ENCODE data around the gene TIGD4. TPM values are rescaled to one million over a fixed set of nuclear protein-coding genes. Genes with fewer than 3 reads are reported as not detected.

Gene TIGD4
- total RNA-seq, 1 donor from 2014 or later: 2.1 TPM

- H3K9me3 ChIP-seq (ENCODE audit: control insufficient read depth in 3 of 3, low read length in 3 of 3): no peaks in the 10 kb centered on the region
- peaks cover 0 to 9% (median 3%) of the 10 kb centered on the region in 3 donors for H3K4me1 ChIP-seq (ENCODE audit: control insufficient read depth in 3 of 3, insufficient read depth in 3 of 3, low read length in 3 of 3)
- H3K27ac ChIP-seq (ENCODE audit: low read depth, low read length): no peak overlapping the region
- H3K4me3 ChIP-seq (ENCODE audit: low read length in 3 of 3): no peak overlapping the region
- H3K9ac ChIP-seq (ENCODE audit: low read depth in 1 of 3, low read length in 3 of 3): no peak overlapping the region
- H3K27me3 ChIP-seq (ENCODE audit: control insufficient read depth in 3 of 3, insufficient read depth in 3 of 3, low read length in 3 of 3): no peaks in the 10 kb centered on the region
- no peaks in the 10 kb centered on the region for H3K36me3 ChIP-seq (ENCODE audit: control insufficient read depth in 3 of 3, insufficient read depth in 3 of 3, low read length in 3 of 3)
Observed at GRCh38 chr4:152763796-152764195, 15.7 kb downstream of the TIGD4 start.

GRCh38 chr4:152748619-152749018 lies 30.9 kb downstream of the TIGD4 start:
- Histone ChIP-seq H3K27ac (ENCODE audit: low read depth, low read length) (no peak overlapping the region), H3K4me1 (ENCODE audit: control insufficient read depth in 3 of 3, insufficient read depth in 3 of 3, low read length in 3 of 3) (no peaks in the 10 kb centered on the region), H3K4me3 (ENCODE audit: low read length in 3 of 3) (no peak overlapping the region), H3K9me3 (ENCODE audit: control insufficient read depth in 3 of 3, low read length in 3 of 3) (peaks cover 0 to 3% (median 0%) of the 10 kb centered on the region in 3 donors), H3K36me3 (ENCODE audit: control insufficient read depth in 3 of 3, insufficient read depth in 3 of 3, low read length in 3 of 3) (no peaks in the 10 kb centered on the region), H3K9ac (ENCODE audit: low read depth in 1 of 3, low read length in 3 of 3) (no peak overlapping the region), H3K27me3 (ENCODE audit: control insufficient read depth in 3 of 3, insufficient read depth in 3 of 3, low read length in 3 of 3) (no peaks in the 10 kb centered on the region)

DNA sequence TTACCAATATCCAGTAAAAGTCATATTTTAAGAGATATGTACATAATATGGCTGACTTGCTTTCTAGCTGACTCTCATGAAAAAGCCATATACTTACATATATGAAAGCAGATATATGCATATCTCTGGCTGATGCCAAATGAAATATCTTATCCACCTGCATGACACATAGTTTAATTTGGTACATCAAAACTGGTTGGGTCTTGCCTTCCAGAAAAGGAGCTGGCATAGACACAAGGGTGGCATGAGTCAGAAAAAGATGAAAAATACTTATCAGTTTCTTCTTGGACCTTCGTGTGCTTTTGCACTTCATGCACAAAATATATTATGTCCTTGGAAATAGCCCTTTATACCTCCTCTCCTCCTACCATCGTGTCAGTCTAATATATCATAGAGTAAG lies 32.1 kb downstream of the TIGD4 start:
- H3K27ac ChIP-seq (ENCODE audit: low read depth, low read length): no peak overlapping the region
- no peaks in the 10 kb centered on the region for H3K4me1 ChIP-seq (ENCODE audit: control insufficient read depth in 3 of 3, insufficient read depth in 3 of 3, low read length in 3 of 3)
- H3K9me3 ChIP-seq (ENCODE audit: control insufficient read depth in 3 of 3, low read length in 3 of 3): peaks cover 0 to 3% (median 0%) of the 10 kb centered on the region in 3 donors
- no peaks in the 10 kb centered on the region for H3K27me3 ChIP-seq (ENCODE audit: control insufficient read depth in 3 of 3, insufficient read depth in 3 of 3, low read length in 3 of 3)
- H3K36me3 ChIP-seq (ENCODE audit: control insufficient read depth in 3 of 3, insufficient read depth in 3 of 3, low read length in 3 of 3): no peaks in the 10 kb centered on the region
- no peak overlapping the region for H3K9ac ChIP-seq (ENCODE audit: low read depth in 1 of 3, low read length in 3 of 3)
- no peak overlapping the region for H3K4me3 ChIP-seq (ENCODE audit: low read length in 3 of 3)

- Histone ChIP-seq H3K9me3 (ENCODE audit: control insufficient read depth in 3 of 3, low read length in 3 of 3) (no peaks in the 10 kb centered on the region), H3K4me3 (ENCODE audit: low read length in 3 of 3) (no peak overlapping the region), H3K4me1 (ENCODE audit: control insufficient read depth in 3 of 3, insufficient read depth in 3 of 3, low read length in 3 of 3) (no peaks in the 10 kb centered on the region)
Observed at GRCh38 chr4:152738827-152739226, 40.7 kb downstream of the TIGD4 start.

DNA sequence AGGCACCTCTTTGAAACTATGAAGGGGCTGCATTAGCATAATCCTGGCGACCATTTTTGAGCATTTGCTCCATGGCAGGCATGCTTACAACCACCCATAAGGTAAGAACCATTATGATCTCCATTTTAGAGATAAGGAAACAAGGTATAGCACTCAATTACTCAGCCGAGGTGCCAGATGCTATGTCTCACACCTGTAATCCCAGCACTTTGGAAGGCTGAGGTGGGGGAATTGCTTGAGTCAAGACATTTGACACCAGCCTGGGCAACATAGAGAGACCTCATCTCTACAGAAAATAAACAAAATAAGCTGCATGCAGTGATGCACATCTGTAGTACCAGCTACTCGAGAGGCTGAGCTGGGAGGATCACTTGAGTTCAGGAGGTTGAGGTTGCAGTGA lies 43.6 kb downstream of the TIGD4 start:
- Histone ChIP-seq H3K36me3 (ENCODE audit: control insufficient read depth in 3 of 3, insufficient read depth in 3 of 3, low read length in 3 of 3) (no peaks in the 10 kb centered on the region), H3K4me3 (ENCODE audit: low read length in 3 of 3) (no peak overlapping the region), H3K27me3 (ENCODE audit: control insufficient read depth in 3 of 3, insufficient read depth in 3 of 3, low read length in 3 of 3) (no peaks in the 10 kb centered on the region), H3K9ac (ENCODE audit: low read depth in 1 of 3, low read length in 3 of 3) (no peak overlapping the region), H3K4me1 (ENCODE audit: control insufficient read depth in 3 of 3, insufficient read depth in 3 of 3, low read length in 3 of 3) (no peaks in the 10 kb centered on the region), H3K27ac (ENCODE audit: low read depth, low read length) (no peak overlapping the region), H3K9me3 (ENCODE audit: control insufficient read depth in 3 of 3, low read length in 3 of 3) (no peaks in the 10 kb centered on the region)

More at GRCh38 chr4:152738827-152739226, 40.7 kb downstream of the TIGD4 start:
- Histone ChIP-seq H3K27me3 (ENCODE audit: control insufficient read depth in 3 of 3, insufficient read depth in 3 of 3, low read length in 3 of 3) (no peaks in the 10 kb centered on the region), H3K27ac (ENCODE audit: low read depth, low read length) (no peak overlapping the region), H3K9ac (ENCODE audit: low read depth in 1 of 3, low read length in 3 of 3) (no peak overlapping the region), H3K36me3 (ENCODE audit: control insufficient read depth in 3 of 3, insufficient read depth in 3 of 3, low read length in 3 of 3) (no peaks in the 10 kb centered on the region)

GRCh38 chr4:152735396-152735859 lies 44.1 kb downstream of the TIGD4 start:
- no peak overlapping the region for H3K4me3 ChIP-seq (ENCODE audit: low read length in 3 of 3)
- H3K27ac ChIP-seq (ENCODE audit: low read depth, low read length): no peak overlapping the region
- H3K27me3 ChIP-seq (ENCODE audit: control insufficient read depth in 3 of 3, insufficient read depth in 3 of 3, low read length in 3 of 3): no peaks in the 10 kb centered on the region
- no peaks in the 10 kb centered on the region for H3K36me3 ChIP-seq (ENCODE audit: control insufficient read depth in 3 of 3, insufficient read depth in 3 of 3, low read length in 3 of 3)
- no peak overlapping the region for H3K9ac ChIP-seq (ENCODE audit: low read depth in 1 of 3, low read length in 3 of 3)
- H3K9me3 ChIP-seq (ENCODE audit: control insufficient read depth in 3 of 3, low read length in 3 of 3): no peaks in the 10 kb centered on the region
- no peaks in the 10 kb centered on the region for H3K4me1 ChIP-seq (ENCODE audit: control insufficient read depth in 3 of 3, insufficient read depth in 3 of 3, low read length in 3 of 3)

- no peaks in the 10 kb centered on the region for H3K36me3 ChIP-seq (ENCODE audit: control insufficient read depth in 3 of 3, insufficient read depth in 3 of 3, low read length in 3 of 3)
- no peaks in the 10 kb centered on the region for H3K9me3 ChIP-seq (ENCODE audit: control insufficient read depth in 3 of 3, low read length in 3 of 3)
- no peak overlapping the region for H3K27ac ChIP-seq (ENCODE audit: low read depth, low read length)
- H3K4me3 ChIP-seq (ENCODE audit: low read length in 3 of 3): no peak overlapping the region
- H3K27me3 ChIP-seq (ENCODE audit: control insufficient read depth in 3 of 3, insufficient read depth in 3 of 3, low read length in 3 of 3): no peaks in the 10 kb centered on the region
- no peaks in the 10 kb centered on the region for H3K4me1 ChIP-seq (ENCODE audit: control insufficient read depth in 3 of 3, insufficient read depth in 3 of 3, low read length in 3 of 3)
- H3K9ac ChIP-seq (ENCODE audit: low read depth in 1 of 3, low read length in 3 of 3): no peak overlapping the region
Observed at GRCh38 chr4:152734699-152735050, 44.9 kb downstream of the TIGD4 start.

- Histone ChIP-seq H3K9me3 (ENCODE audit: control insufficient read depth in 3 of 3, low read length in 3 of 3) (no peaks in the 10 kb centered on the region), H3K4me3 (ENCODE audit: low read length in 3 of 3) (no peak overlapping the region), H3K9ac (ENCODE audit: low read depth in 1 of 3, low read length in 3 of 3) (no peak overlapping the region), H3K4me1 (ENCODE audit: control insufficient read depth in 3 of 3, insufficient read depth in 3 of 3, low read length in 3 of 3) (no peaks in the 10 kb centered on the region), H3K27ac (ENCODE audit: low read depth, low read length) (no peak overlapping the region), H3K27me3 (ENCODE audit: control insufficient read depth in 3 of 3, insufficient read depth in 3 of 3, low read length in 3 of 3) (no peaks in the 10 kb centered on the region), H3K36me3 (ENCODE audit: control insufficient read depth in 3 of 3, insufficient read depth in 3 of 3, low read length in 3 of 3) (no peaks in the 10 kb centered on the region)
Observed at GRCh38 chr4:152734015-152734698, 45.4 kb downstream of the TIGD4 start.

DNA sequence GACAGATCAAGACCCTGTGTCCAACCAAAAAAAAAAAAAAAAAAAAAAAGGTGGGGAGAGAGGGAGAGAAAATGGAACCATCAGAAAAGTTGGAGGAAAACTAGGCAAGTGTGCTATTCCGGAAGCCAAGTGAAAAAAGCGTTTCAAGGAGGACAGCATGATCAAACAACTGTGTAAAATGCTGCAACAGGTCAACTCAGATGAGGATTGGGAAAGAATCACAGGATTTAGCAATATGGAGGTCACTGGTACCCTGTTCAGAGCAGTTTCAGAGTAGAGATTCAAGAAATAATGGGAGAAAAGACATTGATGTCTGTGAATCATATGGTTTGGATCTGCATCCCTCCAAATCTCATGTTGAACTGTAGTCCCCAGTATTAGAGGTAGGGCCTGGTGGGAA lies 47.5 kb downstream of the TIGD4 start:
- Histone ChIP-seq H3K27ac (ENCODE audit: low read depth, low read length) (no peak overlapping the region), H3K9ac (ENCODE audit: low read depth in 1 of 3, low read length in 3 of 3) (no peak overlapping the region), H3K36me3 (ENCODE audit: control insufficient read depth in 3 of 3, insufficient read depth in 3 of 3, low read length in 3 of 3) (no peaks in the 10 kb centered on the region), H3K4me3 (ENCODE audit: low read length in 3 of 3) (no peak overlapping the region), H3K27me3 (ENCODE audit: control insufficient read depth in 3 of 3, insufficient read depth in 3 of 3, low read length in 3 of 3) (no peaks in the 10 kb centered on the region), H3K4me1 (ENCODE audit: control insufficient read depth in 3 of 3, insufficient read depth in 3 of 3, low read length in 3 of 3) (no peaks in the 10 kb centered on the region), H3K9me3 (ENCODE audit: control insufficient read depth in 3 of 3, low read length in 3 of 3) (no peaks in the 10 kb centered on the region)

DNA sequence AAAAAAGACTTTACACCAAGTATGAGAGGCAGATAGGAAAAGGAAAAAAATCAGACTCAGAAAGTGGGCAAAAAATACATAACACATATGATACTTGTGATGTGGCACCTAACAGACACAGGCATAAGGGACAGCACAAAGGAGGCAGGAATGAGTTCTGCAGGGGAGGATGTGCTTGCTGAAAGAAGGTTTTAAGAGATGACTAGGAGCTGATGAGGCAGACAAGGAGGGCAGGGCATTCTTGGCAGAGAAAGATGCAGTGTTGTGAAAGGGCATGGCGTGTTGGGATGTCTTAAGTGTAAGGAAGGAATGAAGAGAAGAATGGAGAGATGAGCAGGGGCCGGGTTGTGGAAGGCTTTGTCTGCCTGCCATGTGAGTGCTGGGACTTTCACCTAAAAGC lies 50.1 kb downstream of the TIGD4 start:
- H3K36me3 ChIP-seq (ENCODE audit: control insufficient read depth in 3 of 3, insufficient read depth in 3 of 3, low read length in 3 of 3): no peaks in the 10 kb centered on the region
- no peak overlapping the region for H3K4me3 ChIP-seq (ENCODE audit: low read length in 3 of 3)
- no peaks in the 10 kb centered on the region for H3K9me3 ChIP-seq (ENCODE audit: control insufficient read depth in 3 of 3, low read length in 3 of 3)
- H3K27ac ChIP-seq (ENCODE audit: low read depth, low read length): no peak overlapping the region
- no peak overlapping the region for H3K9ac ChIP-seq (ENCODE audit: low read depth in 1 of 3, low read length in 3 of 3)
- H3K27me3 ChIP-seq (ENCODE audit: control insufficient read depth in 3 of 3, insufficient read depth in 3 of 3, low read length in 3 of 3): no peaks in the 10 kb centered on the region
- H3K4me1 ChIP-seq (ENCODE audit: control insufficient read depth in 3 of 3, insufficient read depth in 3 of 3, low read length in 3 of 3): no peaks in the 10 kb centered on the region
